Prostate gland (tissue), 2 donors: ENCODE measurements around the gene TH. TPM values are rescaled to one million over a fixed set of nuclear protein-coding genes. Genes with fewer than 3 reads are reported as not detected.

Source experiments
- DNase-seq: peaks from one replicate; pipeline ENCODE4 v3.0.0-alpha.2; 2019; ENCODE audit warnings: low spot score
- H3K27ac ChIP-seq, 2 donors: fragments of 200-600 bp; sonication (generic); 2 replicates each; pipeline ENCODE4 v1.5.1; 2017 to 2019
- H3K27me3 ChIP-seq: fragments of 200-600 bp; sonication (generic); replicated peaks from 2 replicates; pipeline ENCODE4 v1.5.1; 2019; ENCODE audit not compliant: insufficient read depth
- H3K36me3 ChIP-seq, 2 donors: fragments of 200-600 bp; sonication (generic); 1 replicate in 1 of 2; 2 replicates in 1 of 2; pipeline versions ENCODE4 v1.5.1 to v1.8.1; 2017 to 2019
- H3K4me1 ChIP-seq: fragments of 200-600 bp; sonication (generic); replicated peaks from 2 replicates; pipeline ENCODE4 v1.5.1; 2019
- H3K4me3 ChIP-seq, 2 donors: fragments of 200-600 bp; sonication (generic); 2 replicates each; pipeline ENCODE4 v1.5.1; 2017 to 2019
- H3K9me3 ChIP-seq: fragments of 200-600 bp; sonication (generic); 2 replicates; pipeline ENCODE4 v1.5.1; 2017
- POLR2A ChIP-seq: fragments of 450-650 bp; IDR thresholded peaks from one replicate; pipeline ENCODE4 v1.6.1; 2016; ENCODE audit warnings: antibody characterized with exemption, mild to moderate bottlenecking
- POLR2AphosphoS5 ChIP-seq: sonication (generic); formaldehyde crosslinking; IDR thresholded peaks from one replicate; pipeline ENCODE4 v1.6.1; 2017; ENCODE audit warnings: antibody characterized with exemption
- WGBS: methylation state at CpG from one replicate; pipeline ENCODE4 v1.1.5; 2018; 5-methylcytosine and 5-hydroxymethylcytosine counted together
- intact Hi-C: fragments of 100-400 bp; cut with DNase I; formaldehyde crosslinking; loops from one replicate; pipeline ENCODE4 v1.14.2; 2022
- total RNA-seq, 2 donors: library from RNA; depleted of rRNA; stranded (reverse); fragments of >200 nt; gene quantifications; one replicate each; pipeline ENCODE4 v1.1.0, GENCODE V29; 2016
- TF ChIP-seq, protein P1 (sequence below), 4 experiments: fragments of 200-600 bp in 2 of 4; fragments of 450-650 bp in 2 of 4; sonication (generic) in 2 of 4; IDR thresholded peaks; 1 replicate in 3 of 4; 2 replicates in 1 of 4; pipeline ENCODE4 v1.5.1; 2016 to 2019; ENCODE audit warnings: antibody characterized with exemption in 4 of 4, mild to moderate bottlenecking in 2 of 4, moderate library complexity in 2 of 4

The TH gene
- total RNA-seq, 2 donors from 2014 or later = 2.4 TPM; not detected in 1

DNA sequence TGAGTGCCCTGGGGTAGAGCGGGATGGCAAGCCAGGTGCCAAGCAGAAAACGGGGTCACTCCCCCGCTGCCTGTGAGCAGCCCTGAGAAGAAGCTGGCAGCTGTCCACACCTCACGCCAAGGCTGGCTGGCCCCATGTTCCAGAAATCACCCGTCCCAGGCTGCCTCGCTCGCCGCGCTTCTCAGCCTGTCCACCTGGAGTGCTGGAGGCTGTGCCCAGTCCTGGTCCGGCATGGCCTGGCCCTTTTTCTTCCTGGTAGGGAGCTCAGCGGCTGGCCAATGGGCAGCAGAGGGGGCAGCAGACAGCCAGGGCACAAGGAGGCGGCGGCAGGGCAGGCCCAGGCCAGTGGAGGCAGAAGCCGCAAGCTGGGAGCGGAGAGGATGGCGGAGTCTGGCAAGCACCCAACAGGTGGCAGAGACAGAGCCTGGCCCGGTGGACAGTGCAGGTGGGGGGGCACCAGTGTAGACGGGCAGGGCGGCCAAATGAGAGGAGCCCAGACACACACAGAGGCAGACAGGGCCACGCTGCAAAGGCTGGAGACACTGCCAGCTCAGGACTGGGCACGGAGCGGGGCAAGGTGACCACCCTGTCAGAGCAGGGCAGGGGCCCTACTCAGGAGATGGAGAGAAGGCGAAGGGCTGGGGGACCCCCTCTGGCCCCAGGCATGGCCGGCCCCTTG is 37.2 kb upstream of the TH start:
- H3K4me3 ChIP-seq = no peak overlapping the region
- 48% methylated on average over 24 of the region's 24 CpGs for WGBS
- H3K27me3 ChIP-seq = no peaks in the 10 kb centered on the region
- no peaks in the 10 kb centered on the region for H3K36me3 ChIP-seq
- DNase-seq = peak; percentile 36
- no peak overlapping the region for H3K27ac ChIP-seq
- H3K9me3 ChIP-seq = no peaks in the 10 kb centered on the region
- intact Hi-C loops = no loop called here
- no peaks in the 10 kb centered on the region for H3K4me1 ChIP-seq
- peak; percentile 33 for TF ChIP-seq POLR2AphosphoS5
- no peak for TF ChIP-seq POLR2A
- TF ChIP-seq, protein P1, sequence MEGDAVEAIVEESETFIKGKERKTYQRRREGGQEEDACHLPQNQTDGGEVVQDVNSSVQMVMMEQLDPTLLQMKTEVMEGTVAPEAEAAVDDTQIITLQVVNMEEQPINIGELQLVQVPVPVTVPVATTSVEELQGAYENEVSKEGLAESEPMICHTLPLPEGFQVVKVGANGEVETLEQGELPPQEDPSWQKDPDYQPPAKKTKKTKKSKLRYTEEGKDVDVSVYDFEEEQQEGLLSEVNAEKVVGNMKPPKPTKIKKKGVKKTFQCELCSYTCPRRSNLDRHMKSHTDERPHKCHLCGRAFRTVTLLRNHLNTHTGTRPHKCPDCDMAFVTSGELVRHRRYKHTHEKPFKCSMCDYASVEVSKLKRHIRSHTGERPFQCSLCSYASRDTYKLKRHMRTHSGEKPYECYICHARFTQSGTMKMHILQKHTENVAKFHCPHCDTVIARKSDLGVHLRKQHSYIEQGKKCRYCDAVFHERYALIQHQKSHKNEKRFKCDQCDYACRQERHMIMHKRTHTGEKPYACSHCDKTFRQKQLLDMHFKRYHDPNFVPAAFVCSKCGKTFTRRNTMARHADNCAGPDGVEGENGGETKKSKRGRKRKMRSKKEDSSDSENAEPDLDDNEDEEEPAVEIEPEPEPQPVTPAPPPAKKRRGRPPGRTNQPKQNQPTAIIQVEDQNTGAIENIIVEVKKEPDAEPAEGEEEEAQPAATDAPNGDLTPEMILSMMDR (IDR thresholded peaks at IDR 0.05) = peak in 2 of 4 experiments; percentile 40 to 45

DNA sequence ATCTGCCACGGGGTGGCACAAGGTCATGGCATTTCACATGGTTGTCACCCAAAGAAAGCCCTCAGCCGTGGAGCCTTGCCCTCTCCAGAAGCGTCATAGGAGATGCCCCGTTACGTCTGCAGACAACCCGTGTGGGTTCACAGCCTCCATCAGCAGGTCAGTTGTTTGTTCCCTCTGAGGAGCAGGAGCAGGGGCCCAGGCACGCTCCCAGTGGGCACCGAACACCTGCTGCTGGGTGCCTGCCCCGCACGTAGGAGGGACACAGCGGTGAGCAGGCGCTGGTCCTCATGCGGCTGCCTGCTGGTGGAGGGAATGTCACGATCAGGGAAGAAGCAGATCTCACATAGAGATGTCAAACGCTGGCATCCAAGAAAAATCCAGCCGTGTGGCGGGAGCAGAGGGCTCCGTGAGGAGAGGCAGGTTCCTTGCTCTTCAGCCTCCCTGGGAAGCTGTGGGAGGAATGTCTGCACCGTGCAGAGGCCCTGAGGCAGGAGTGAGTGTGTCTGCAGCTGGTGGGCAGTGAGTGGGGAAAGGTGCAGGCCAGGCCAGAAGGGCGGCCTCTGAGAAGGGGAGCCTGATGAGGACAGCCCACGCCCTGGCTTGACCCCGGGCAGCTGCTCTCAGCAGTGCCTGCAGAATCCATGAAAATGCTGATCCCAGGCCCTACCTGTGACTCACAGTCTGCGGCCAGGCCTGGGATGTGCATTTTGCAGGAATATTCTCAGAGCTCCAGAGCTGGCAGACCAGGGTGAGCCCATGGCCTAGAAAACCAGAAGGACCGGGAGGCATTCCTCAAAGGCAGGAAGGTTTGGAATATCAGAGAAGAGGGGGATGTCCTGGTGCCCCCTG is 36.4 kb upstream of the TH start:
- H3K27ac ChIP-seq = no peak overlapping the region
- WGBS = 75% methylated on average over 24 of the region's 24 CpGs
- no peaks in the 10 kb centered on the region for H3K9me3 ChIP-seq
- H3K4me1 ChIP-seq = peaks cover 4% of the 10 kb centered on the region
- no peaks in the 10 kb centered on the region for H3K27me3 ChIP-seq
- TF ChIP-seq, protein P1 (IDR thresholded peaks at IDR 0.05) = no peak
- TF ChIP-seq POLR2AphosphoS5 = no peak
- no peak for TF ChIP-seq POLR2A
- no peak for DNase-seq
- intact Hi-C loops = no loop called here
- H3K4me3 ChIP-seq = no peak overlapping the region
- no peaks in the 10 kb centered on the region for H3K36me3 ChIP-seq

DNA sequence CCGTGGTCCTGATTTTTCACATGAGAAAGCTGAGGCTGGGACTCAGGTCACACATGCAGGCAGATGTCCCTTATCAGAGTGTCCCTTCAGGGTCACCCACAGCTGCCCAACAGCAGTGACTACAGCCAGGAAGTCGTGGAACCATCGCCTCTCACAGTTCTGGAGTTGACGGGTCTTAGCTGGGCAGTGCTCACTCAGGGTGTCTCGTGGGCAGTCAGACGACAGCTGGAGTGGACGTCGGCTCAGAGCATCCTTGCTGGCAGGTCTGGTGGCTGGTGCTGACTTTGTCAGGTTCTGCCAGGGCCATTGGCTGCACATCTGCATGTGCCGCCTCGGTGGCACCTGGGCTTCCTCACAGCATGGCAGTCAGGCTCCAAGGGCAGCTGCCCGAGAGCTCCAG is 35.6 kb upstream of the TH start:
- H3K9me3 ChIP-seq = no peaks in the 10 kb centered on the region
- intact Hi-C loops = no loop called here
- H3K4me3 ChIP-seq = no peak overlapping the region
- H3K27me3 ChIP-seq = no peaks in the 10 kb centered on the region
- TF ChIP-seq POLR2A (no peak), POLR2AphosphoS5 (no peak)
- TF ChIP-seq, protein P1 (IDR thresholded peaks at IDR 0.05) = no peak
- H3K27ac ChIP-seq = no peak overlapping the region
- no peak for DNase-seq
- no peaks in the 10 kb centered on the region for H3K36me3 ChIP-seq
- peaks cover 10% of the 10 kb centered on the region for H3K4me1 ChIP-seq
- WGBS = 92% methylated on average over 11 of the region's 11 CpGs

DNA sequence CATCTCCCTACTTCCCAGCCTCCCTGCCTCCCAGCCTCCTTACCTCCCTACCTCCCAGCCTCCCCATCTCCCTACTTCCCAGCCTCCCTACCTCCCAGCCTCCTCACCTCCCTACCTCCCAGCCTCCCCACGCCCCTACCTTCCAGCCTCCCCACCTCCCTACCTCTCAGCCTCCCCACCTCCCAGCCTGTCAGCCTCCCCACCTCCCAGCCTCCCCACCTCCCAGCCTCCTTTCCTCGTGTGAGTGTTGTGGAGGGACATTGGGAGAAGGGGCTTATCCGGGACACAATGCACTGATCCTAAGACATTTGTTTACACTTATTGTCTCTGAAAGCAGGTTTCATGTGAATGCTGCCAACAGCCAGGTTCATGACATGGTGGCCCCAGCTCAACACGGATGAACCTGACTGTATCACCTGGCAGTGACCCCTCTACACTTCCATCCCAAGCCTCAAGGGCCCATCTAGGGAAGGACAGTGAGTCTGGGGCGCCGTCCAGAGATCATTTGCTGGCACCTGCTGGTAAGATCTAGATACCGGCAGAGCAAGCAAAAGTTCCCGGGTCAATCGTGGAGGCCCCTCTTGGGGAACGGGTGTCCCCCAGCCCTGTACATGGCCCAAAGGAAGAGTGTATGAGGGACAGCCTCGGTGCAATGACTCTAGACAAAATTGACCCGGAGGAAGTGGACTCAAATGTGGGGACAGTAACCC is 34.5 kb upstream of the TH start:
- WGBS = 84% methylated on average over 12 of the region's 12 CpGs
- H3K9me3 ChIP-seq = no peaks in the 10 kb centered on the region
- no peak overlapping the region for H3K27ac ChIP-seq
- H3K4me3 ChIP-seq = no peak overlapping the region
- H3K36me3 ChIP-seq = no peaks in the 10 kb centered on the region
- intact Hi-C loops = no loop called here
- H3K4me1 ChIP-seq = peaks cover 10% of the 10 kb centered on the region
- DNase-seq = no peak
- no peaks in the 10 kb centered on the region for H3K27me3 ChIP-seq
- TF ChIP-seq, protein P1 (IDR thresholded peaks at IDR 0.05) = no peak
- TF ChIP-seq POLR2AphosphoS5 (no peak), POLR2A (no peak)
